IPS-15b (cell line): ENCODE measurements around the gene GKN1.

Experiments
- H3K27me3 ChIP-seq: one replicate; pipeline ENCODE4 v1.6.1; 2013; ENCODE audit warnings: low read length; ENCODE audit not compliant: control insufficient read depth, insufficient read depth
- H3K36me3 ChIP-seq: one replicate; pipeline ENCODE4 v1.6.1; 2013; ENCODE audit warnings: low read length; ENCODE audit not compliant: control insufficient read depth, insufficient read depth
- H3K4me1 ChIP-seq: one replicate; pipeline ENCODE4 v1.6.1; 2013; ENCODE audit warnings: mild to moderate bottlenecking, low read length; ENCODE audit not compliant: control insufficient read depth, insufficient read depth
- H3K4me3 ChIP-seq: one replicate; pipeline ENCODE4 v1.5.1; 2013; ENCODE audit warnings: low read depth, low read length
- H3K9ac ChIP-seq: one replicate; pipeline ENCODE4 v1.6.1; 2013; ENCODE audit warnings: low read depth, mild to moderate bottlenecking, low read length
- H3K9me3 ChIP-seq: one replicate; pipeline ENCODE4 v1.6.1; 2013; ENCODE audit warnings: mild to moderate bottlenecking, low read length; ENCODE audit not compliant: control insufficient read depth, insufficient read depth

GKN1 gene

GRCh38 chr2:69012310-69013141, 38.1 kb downstream of the GKN1 start:
- Histone ChIP-seq H3K9ac (no peak overlapping the region), H3K9me3 (no peaks in the 10 kb centered on the region), H3K4me1 (no peaks in the 10 kb centered on the region), H3K4me3 (peak overlapping the region; percentile 91), H3K27me3 (peaks cover 25% of the 10 kb centered on the region), H3K36me3 (no peaks in the 10 kb centered on the region)

GRCh38 chr2:69013142-69013839, 38.9 kb downstream of the GKN1 start, which contains the start of gene ANTXR1:
Gene ANTXR1 (plus strand): TSS chr2:69013179. CDS start chr2:69013500, 321 bp downstream.
- peak within 1 kb of the TSS; percentile 67 for H3K9ac ChIP-seq
- H3K4me3 ChIP-seq = peak within 1 kb of the TSS; percentile 91
- H3K36me3 ChIP-seq = no peaks in the 10 kb centered on the region
- peaks cover 25% of the 10 kb centered on the region for H3K27me3 ChIP-seq
- no peaks in the 10 kb centered on the region for H3K4me1 ChIP-seq
- no peaks in the 10 kb centered on the region for H3K9me3 ChIP-seq

- Histone ChIP-seq H3K9me3 (no peaks in the 10 kb centered on the region), H3K4me3 (peak overlapping the region; percentile 91), H3K9ac (no peak overlapping the region), H3K36me3 (no peaks in the 10 kb centered on the region), H3K27me3 (peaks cover 25% of the 10 kb centered on the region), H3K4me1 (no peaks in the 10 kb centered on the region)
Observed at GRCh38 chr2:69013840-69014821, 39.7 kb downstream of the GKN1 start.

GRCh38 chr2:69017080-69017479, 42.6 kb downstream of the GKN1 start:
- Histone ChIP-seq H3K9ac (no peak overlapping the region), H3K4me3 (no peak overlapping the region), H3K9me3 (no peaks in the 10 kb centered on the region), H3K36me3 (no peaks in the 10 kb centered on the region), H3K27me3 (peaks cover 12% of the 10 kb centered on the region), H3K4me1 (peaks cover 6% of the 10 kb centered on the region)

GRCh38 chr2:69017835-69018234, 43.4 kb downstream of the GKN1 start:
- H3K4me3 ChIP-seq = no peak overlapping the region
- peaks cover 6% of the 10 kb centered on the region for H3K4me1 ChIP-seq
- no peaks in the 10 kb centered on the region for H3K36me3 ChIP-seq
- H3K9ac ChIP-seq = no peak overlapping the region
- no peaks in the 10 kb centered on the region for H3K9me3 ChIP-seq
- peaks cover 5% of the 10 kb centered on the region for H3K27me3 ChIP-seq

GRCh38 chr2:69018678-69019095, 44.3 kb downstream of the GKN1 start:
- peaks cover 5% of the 10 kb centered on the region for H3K27me3 ChIP-seq
- H3K4me1 ChIP-seq = peaks cover 6% of the 10 kb centered on the region
- no peaks in the 10 kb centered on the region for H3K36me3 ChIP-seq
- no peaks in the 10 kb centered on the region for H3K9me3 ChIP-seq
- no peak overlapping the region for H3K9ac ChIP-seq
- no peak overlapping the region for H3K4me3 ChIP-seq

GRCh38 chr2:69020496-69021426, 46.3 kb downstream of the GKN1 start:
- H3K4me3 ChIP-seq = no peak overlapping the region
- no peaks in the 10 kb centered on the region for H3K9me3 ChIP-seq
- H3K4me1 ChIP-seq = peaks cover 6% of the 10 kb centered on the region
- no peaks in the 10 kb centered on the region for H3K36me3 ChIP-seq
- H3K27me3 ChIP-seq = no peaks in the 10 kb centered on the region
- no peak overlapping the region for H3K9ac ChIP-seq

- Histone ChIP-seq H3K9ac (no peak overlapping the region), H3K36me3 (no peaks in the 10 kb centered on the region), H3K27me3 (no peaks in the 10 kb centered on the region), H3K4me1 (peaks cover 6% of the 10 kb centered on the region), H3K4me3 (no peak overlapping the region), H3K9me3 (no peaks in the 10 kb centered on the region)
Observed at GRCh38 chr2:69021727-69022126, 47.3 kb downstream of the GKN1 start.

- no peaks in the 10 kb centered on the region for H3K27me3 ChIP-seq
- no peak overlapping the region for H3K9ac ChIP-seq
- H3K9me3 ChIP-seq = no peaks in the 10 kb centered on the region
- peaks cover 6% of the 10 kb centered on the region for H3K4me1 ChIP-seq
- H3K4me3 ChIP-seq = no peak overlapping the region
- H3K36me3 ChIP-seq = no peaks in the 10 kb centered on the region
Observed at GRCh38 chr2:69022548-69022947, 48.1 kb downstream of the GKN1 start.

GRCh38 chr2:69023236-69023635, 48.8 kb downstream of the GKN1 start:
- H3K4me3 ChIP-seq = no peak overlapping the region
- no peaks in the 10 kb centered on the region for H3K9me3 ChIP-seq
- H3K9ac ChIP-seq = no peak overlapping the region
- H3K27me3 ChIP-seq = no peaks in the 10 kb centered on the region
- H3K4me1 ChIP-seq = peaks cover 6% of the 10 kb centered on the region
- no peaks in the 10 kb centered on the region for H3K36me3 ChIP-seq
